Body of pancreas (tissue), 4 donors: ENCODE results near the gene ADAM10.

Experiments
- CTCF ChIP-seq, 7 experiments: fragments of 450-650 bp in 4 of 7; fragments of 200-600 bp in 3 of 7; sonication (generic) in 3 of 7; IDR thresholded peaks; one replicate each; pipeline ENCODE4 v1.5.1; 2016 to 2019; ENCODE audit warnings: antibody characterized with exemption in 7 of 7
- POLR2A ChIP-seq, 3 donors: fragments of 450-650 bp; IDR thresholded peaks; one replicate each; pipeline ENCODE4 v1.6.1; 2016; ENCODE audit warnings: antibody characterized with exemption in 3 of 3, mild to moderate bottlenecking in 2 of 3

DNA sequence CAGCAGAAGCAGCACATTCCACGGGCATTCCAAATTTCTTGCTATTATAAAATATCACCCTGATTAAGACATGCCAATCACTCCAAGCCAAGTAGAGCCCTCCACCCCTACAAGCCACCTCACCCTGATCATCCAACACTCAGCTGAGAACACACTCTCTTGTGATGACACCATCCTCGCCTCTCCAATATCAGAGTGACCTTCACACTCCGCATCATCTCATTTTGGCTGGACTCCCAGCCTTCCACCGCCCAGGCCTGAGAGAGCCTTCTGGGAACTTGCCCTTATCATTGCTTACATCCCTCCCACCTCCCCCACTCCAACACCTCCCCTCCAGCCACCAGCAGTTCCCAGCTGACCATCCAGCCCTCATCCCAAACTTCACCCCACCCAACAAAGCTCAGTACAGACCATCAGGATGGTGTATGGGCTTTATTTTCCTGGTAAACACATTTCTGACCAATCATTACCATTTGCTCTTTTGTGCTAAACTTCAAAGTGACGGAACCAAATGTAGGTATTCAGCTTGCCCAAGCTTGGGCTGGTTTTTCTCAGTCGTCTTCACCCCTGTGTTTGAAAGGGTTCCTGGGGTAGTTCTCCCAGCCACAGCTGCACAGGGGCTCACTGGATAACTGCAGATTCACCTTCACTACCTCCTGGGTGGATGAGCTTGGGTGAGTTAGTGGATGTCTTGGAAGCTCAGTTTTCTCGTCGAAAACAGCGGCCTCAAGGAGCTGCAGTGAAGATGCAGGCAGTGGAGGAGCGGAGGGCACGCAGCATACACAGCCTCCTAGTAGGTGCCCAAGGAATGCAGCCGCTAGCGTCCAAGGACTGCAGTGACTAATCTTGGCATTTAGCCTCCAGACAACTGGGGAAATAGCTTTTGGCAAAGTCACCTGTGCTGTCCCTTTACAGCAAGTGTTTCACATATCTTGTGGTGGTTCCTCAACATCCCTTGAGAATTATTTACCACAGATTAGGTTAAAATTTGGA, 202.6 kb downstream of the ADAM10 start:
- TF ChIP-seq POLR2A (IDR thresholded peaks at IDR 0.05) (no peak), CTCF (IDR thresholded peaks at IDR 0.05) (peak in 1 of 7 experiments; percentile 5)
